ENCODE data around the gene VAMP1.

VAMP1 gene

DNA sequence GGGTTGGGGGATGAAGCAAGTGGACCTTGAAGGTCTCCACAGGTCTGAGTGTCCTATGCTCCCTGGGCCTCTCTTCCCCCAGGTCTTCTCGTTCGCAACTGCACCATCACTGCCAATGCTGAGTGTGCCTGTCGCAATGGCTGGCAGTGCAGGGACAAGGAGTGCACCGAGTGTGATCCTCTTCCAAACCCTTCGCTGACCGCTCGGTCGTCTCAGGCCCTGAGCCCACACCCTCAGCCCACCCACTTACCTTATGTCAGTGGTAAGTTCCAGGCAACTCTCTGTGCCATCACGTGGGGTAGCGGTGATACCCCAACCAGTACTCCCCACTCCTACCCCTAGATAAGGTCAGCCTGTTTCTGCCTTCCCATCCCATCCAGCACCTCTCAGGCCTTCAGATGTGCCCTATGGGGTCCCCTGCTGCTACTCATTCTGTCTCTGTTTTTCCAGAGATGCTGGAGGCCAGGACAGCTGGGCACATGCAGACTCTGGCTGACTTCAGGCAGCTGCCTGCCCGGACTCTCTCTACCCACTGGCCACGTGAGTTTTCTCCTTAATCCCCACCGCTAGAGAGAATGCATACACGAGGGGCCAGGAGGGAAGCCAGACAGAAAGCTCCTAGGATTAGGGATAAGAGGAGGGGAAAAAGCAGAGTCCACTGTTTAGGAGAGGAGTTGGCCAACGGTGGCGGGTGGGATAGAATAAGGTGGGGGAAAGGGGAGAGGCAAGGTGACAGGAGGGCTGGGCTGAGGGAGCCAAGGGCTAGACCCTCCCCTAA is 20.2 kb downstream of the VAMP1 start:
- H3K4me3 ChIP-seq (ENCODE audit: low read length) = peak overlapping the region; percentile 61
- DNase-seq (ENCODE audit: low read depth) = no peak
- TF ChIP-seq, protein P1, sequence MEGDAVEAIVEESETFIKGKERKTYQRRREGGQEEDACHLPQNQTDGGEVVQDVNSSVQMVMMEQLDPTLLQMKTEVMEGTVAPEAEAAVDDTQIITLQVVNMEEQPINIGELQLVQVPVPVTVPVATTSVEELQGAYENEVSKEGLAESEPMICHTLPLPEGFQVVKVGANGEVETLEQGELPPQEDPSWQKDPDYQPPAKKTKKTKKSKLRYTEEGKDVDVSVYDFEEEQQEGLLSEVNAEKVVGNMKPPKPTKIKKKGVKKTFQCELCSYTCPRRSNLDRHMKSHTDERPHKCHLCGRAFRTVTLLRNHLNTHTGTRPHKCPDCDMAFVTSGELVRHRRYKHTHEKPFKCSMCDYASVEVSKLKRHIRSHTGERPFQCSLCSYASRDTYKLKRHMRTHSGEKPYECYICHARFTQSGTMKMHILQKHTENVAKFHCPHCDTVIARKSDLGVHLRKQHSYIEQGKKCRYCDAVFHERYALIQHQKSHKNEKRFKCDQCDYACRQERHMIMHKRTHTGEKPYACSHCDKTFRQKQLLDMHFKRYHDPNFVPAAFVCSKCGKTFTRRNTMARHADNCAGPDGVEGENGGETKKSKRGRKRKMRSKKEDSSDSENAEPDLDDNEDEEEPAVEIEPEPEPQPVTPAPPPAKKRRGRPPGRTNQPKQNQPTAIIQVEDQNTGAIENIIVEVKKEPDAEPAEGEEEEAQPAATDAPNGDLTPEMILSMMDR (IDR thresholded peaks at IDR 0.05; ENCODE audit: insufficient read depth, low read depth, low read length, missing control alignments) = no peak

DNA sequence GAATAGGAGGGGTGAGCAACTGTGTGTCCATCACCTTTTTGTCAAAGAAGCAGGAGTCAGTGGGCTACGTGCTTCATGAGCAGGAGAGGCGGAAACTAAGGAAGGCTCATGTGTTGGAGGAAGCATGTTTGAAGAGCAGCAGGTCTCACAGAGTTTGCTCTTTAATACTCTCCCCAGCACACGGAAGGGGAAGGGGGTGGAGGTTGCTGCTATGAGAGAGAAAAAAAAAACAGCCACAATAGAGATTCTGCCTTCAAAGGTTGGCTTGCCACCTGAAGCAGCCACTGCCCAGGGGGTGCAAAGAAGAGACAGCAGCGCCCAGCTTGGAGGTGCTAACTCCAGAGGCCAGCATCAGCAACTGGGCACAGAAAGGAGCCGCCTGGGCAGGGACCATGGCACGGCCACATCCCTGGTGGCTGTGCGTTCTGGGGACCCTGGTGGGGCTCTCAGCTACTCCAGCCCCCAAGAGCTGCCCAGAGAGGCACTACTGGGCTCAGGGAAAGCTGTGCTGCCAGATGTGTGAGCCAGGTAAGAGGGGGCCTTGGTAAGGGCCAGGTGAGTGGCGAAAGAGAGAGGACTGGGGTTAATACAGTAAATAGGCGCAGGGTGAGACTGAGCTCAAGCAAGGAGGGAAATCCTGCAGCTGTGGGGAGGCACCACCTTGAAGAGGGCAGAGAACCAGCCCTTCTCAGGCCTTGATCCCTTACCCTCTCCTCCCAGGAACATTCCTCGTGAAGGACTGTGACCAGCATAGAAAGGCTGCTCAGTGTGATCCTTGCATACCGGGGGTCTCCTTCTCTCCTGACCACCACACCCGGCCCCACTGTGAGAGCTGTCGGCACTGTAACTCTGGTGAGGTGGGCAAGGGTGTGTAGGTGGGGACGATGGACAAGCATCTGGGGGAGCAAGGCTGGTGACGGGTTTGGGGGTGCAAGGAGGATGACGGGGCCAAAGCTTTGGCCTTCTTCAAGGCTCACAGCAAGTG is 25.5 kb downstream of the VAMP1 start, which contains the start of gene CD27:
CD27 (plus strand) TSS at position 252 of the 985 bp plus-strand sequence; CDS start at position 393, 141 bp downstream.
- DNase-seq (ENCODE audit: low read depth) = no peak
- H3K4me3 ChIP-seq (ENCODE audit: low read length) = no peak within 1 kb of the TSS
- TF ChIP-seq, protein P1 (IDR thresholded peaks at IDR 0.05; ENCODE audit: insufficient read depth, low read depth, low read length, missing control alignments) = no peak

DNA sequence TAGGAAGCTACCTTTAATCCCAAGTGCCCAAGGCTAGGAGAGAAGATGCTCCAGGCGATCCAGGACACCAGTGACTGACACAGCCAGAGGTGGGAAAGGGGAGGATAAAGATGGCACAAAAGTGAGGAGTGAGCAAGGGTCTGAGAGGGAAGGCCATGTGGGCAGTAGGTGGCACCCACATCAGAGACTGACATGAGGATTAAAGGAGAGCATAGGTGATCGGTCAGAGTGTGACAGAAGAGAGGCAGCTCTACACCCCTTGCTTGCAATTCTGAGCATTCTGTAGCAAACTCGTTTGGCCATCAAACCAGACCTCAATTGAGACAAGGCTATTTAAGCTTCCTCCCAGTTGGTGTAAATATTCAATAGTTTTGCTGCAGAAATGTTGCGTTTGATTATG is 26.4 kb downstream of the VAMP1 start:
- no peak overlapping the region for H3K4me3 ChIP-seq (ENCODE audit: low read length)
- DNase-seq (ENCODE audit: low read depth) = no peak
- TF ChIP-seq, protein P1 (IDR thresholded peaks at IDR 0.05; ENCODE audit: insufficient read depth, low read depth, low read length, missing control alignments) = no peak

DNA sequence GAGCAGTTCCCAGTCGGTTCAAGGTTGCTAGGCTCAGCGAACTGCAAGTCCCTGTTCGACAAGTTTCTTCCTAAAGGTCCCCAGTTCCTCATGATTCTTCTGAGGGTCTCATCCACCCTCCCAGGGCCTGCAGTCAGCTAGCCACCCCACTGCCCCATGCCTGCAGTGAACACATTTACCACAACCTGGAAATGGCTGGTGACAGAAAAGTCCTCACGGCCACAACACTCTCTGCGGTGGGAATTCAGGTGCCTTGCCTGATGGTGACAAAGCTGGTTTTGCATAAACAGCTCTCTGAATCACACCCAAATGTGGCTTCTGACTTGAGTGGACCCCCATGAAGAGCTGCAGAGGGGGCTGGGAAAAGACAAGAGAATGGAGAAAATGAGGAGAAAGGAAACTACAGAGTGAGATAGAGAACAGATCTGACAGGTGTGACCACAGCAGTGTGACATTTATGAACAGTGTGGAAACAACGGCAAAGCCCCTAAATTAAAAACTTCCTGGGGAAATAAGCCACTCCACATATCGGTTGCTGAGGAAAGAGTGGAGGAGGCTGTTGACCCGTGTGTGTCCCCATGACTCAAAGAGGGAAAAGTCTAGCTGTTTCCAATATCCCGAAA is 27.0 kb downstream of the VAMP1 start:
- TF ChIP-seq, protein P1 (IDR thresholded peaks at IDR 0.05; ENCODE audit: insufficient read depth, low read depth, low read length, missing control alignments) = no peak
- H3K4me3 ChIP-seq (ENCODE audit: low read length) = no peak overlapping the region
- DNase-seq (ENCODE audit: low read depth) = no peak

DNA sequence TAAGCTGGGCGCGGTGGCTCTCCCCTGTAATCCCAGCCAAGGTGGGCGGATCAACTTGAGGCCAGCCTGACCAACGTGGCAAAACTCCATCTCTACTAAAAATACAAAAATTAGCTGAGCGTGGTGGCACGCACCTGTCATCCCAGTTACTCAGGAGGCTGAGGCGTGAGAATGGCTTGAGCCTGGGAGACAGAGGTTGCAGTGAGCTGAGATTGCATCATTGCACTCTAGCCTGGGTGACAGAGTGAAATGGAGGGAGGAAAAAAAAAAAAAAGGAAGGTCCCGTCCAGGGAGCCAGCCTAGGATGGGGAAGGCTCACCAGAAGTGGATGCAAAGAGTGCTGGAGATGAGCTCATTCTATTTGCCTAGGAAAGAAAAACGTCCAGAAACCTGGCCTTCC is 27.6 kb downstream of the VAMP1 start:
- TF ChIP-seq, protein P1 (IDR thresholded peaks at IDR 0.05; ENCODE audit: insufficient read depth, low read depth, low read length, missing control alignments) = no peak

DNA sequence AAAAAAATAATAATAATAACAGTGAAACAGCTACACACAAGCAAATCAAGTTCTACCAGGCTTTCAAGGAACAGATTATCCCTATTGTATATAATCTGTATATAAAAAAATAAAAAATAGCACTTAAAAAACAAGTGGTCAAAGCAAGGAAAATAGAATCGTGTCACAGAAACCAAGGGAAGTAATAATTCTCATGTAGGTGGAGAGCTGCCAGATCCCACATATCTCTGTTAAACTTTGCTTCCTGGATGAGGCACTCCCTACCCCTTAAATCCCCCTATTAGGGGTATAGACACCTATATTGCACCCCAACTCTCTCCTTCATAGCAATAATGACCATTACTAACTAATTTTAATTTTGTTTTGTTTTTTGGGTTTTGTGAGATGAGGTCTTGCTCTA is 30.1 kb downstream of the VAMP1 start:
- TF ChIP-seq, protein P1 (IDR thresholded peaks at IDR 0.05; ENCODE audit: insufficient read depth, low read depth, low read length, missing control alignments) = no peak
- no peak overlapping the region for H3K4me3 ChIP-seq (ENCODE audit: low read length)
- DNase-seq (ENCODE audit: low read depth) = no peak

More for the DNA sequence above, 27.6 kb downstream of the VAMP1 start:
- DNase-seq (ENCODE audit: low read depth) = no peak
- no peak overlapping the region for H3K4me3 ChIP-seq (ENCODE audit: low read length)

All from epithelial cell of esophagus (primary cell).